ENCODE results near the gene GALNT6. TPM values are rescaled to one million over a fixed set of nuclear protein-coding genes. Genes with fewer than 3 reads are reported as not detected.

The GALNT6 gene
- total and polyA plus RNA-seq, 9 of the 15 experiments (the other 6 are each of a cell fraction or from before 2014, with no cell fraction given) = 1.5 to 8.6 (median 5.1) TPM

GRCh38 chr12:51326698-51327439, 64.3 kb downstream of the GALNT6 start (continued):
- TF ChIP-seq ZNF398 (CRISPR knock-in tag; IDR thresholded peaks at IDR 0.05) = no peak
- TF ChIP-seq MEF2A (IDR thresholded peaks at IDR 0.05; ENCODE audit: control insufficient read depth, low read depth, low read length) = peak; percentile 70; the same call in 1 of the 2 replicates
- TF ChIP-seq ZBTB40 (IDR thresholded peaks at IDR 0.05) = peak; percentile 62; the same call in 1 of the 2 replicates
- TF ChIP-seq ZBTB40 (CRISPR knock-in tag; IDR thresholded peaks at IDR 0.05) = no peak
- TF ChIP-seq BRD4 (IDR thresholded peaks at IDR 0.05) = no peak; the same call in 1 of the 2 replicates
- TF ChIP-seq VEZF1 (CRISPR knock-in tag; IDR thresholded peaks at IDR 0.05) = peak; percentile 9; the same call in 1 of the 2 replicates
- no peak for TF ChIP-seq HCFC1 (IDR thresholded peaks at IDR 0.05; ENCODE audit: low read depth, low read length)
- TF ChIP-seq TFAP4 (CRISPR knock-in tag; IDR thresholded peaks at IDR 0.05; ENCODE audit: borderline replicate concordance) = no peak
- TF ChIP-seq CBX1 (IDR thresholded peaks at IDR 0.05; ENCODE audit: low read depth) = no peak; the same call in 1 of the 2 replicates
- TF ChIP-seq JUNB (CRISPR knock-in tag; conservative IDR thresholded peaks at IDR 0.05) = no peak
- no peak for TF ChIP-seq PHF20 (IDR thresholded peaks at IDR 0.05; ENCODE audit: partially characterized antibody)
- peak in 1 of 2 experiments; percentile 74; a peak in 1 of 4 replicates for TF ChIP-seq TEAD1 (CRISPR knock-in tag; IDR thresholded peaks at IDR 0.05)
- peak; percentile 53 for TF ChIP-seq TEAD2 (tag; IDR thresholded peaks at IDR 0.05)
